CD4-positive, alpha-beta T cell treated with Interleukin-4 for 4 hours (primary cell): ENCODE measurements around the gene KRTAP4-2.
"Not testable (repeated sequence)": the region's sequence is repeated elsewhere in the genome, so short reads cannot be mapped to it uniquely, and the experiment has no call there.

ENCODE experiments used
- DNase-seq: peaks from one replicate; pipeline ENCODE4 v3.0.0-alpha.2; 2020

The KRTAP4-2 gene

GRCh38 chr17:41177727-41178271, at the start of gene KRTAP4-2:
KRTAP4-2 (minus strand) TSS chr17:41178221; CDS start chr17:41178164, 57 bp downstream.
- DNase-seq = no peak

GRCh38 chr17:41226598-41227095, 48.6 kb upstream of the KRTAP4-2 start, which contains the start of gene KRTAP9-2:
KRTAP9-2 (plus strand) TSS chr17:41226648; CDS start chr17:41226655, 7 bp downstream.
- not testable (repeated sequence) for DNase-seq

GRCh38 chr17:41226051-41226450, 48.0 kb upstream of the KRTAP4-2 start:
- DNase-seq = no peak

GRCh38 chr17:41223821-41224220, 45.8 kb upstream of the KRTAP4-2 start:
- DNase-seq = no peak

GRCh38 chr17:41215681-41216080, 37.7 kb upstream of the KRTAP4-2 start:
- no peak for DNase-seq

GRCh38 chr17:41212524-41213169, 34.6 kb upstream of the KRTAP4-2 start:
- no peak for DNase-seq

- DNase-seq = no peak
Measured at GRCh38 chr17:41211845-41212466, 33.9 kb upstream of the KRTAP4-2 start.

- DNase-seq = no peak
Measured at GRCh38 chr17:41199421-41200078, 21.5 kb upstream of the KRTAP4-2 start.

GRCh38 chr17:41196068-41196467, 18.0 kb upstream of the KRTAP4-2 start:
- no peak for DNase-seq

GRCh38 chr17:41190328-41190727, 12.3 kb upstream of the KRTAP4-2 start:
- no peak for DNase-seq

GRCh38 chr17:41189837-41190318, 11.9 kb upstream of the KRTAP4-2 start, which contains the start of gene KRTAP9-1:
KRTAP9-1 (plus strand) TSS chr17:41189887; CDS start chr17:41189887, 0 bp downstream.
- not testable (repeated sequence) for DNase-seq

GRCh38 chr17:41186872-41187271, 8.9 kb upstream of the KRTAP4-2 start:
- DNase-seq = no peak

- DNase-seq = no peak
Measured at GRCh38 chr17:41185001-41185400, 7.0 kb upstream of the KRTAP4-2 start.

GRCh38 chr17:41184480-41184961, 6.5 kb upstream of the KRTAP4-2 start, which contains the start of gene KRTAP4-1:
KRTAP4-1 (minus strand) TSS chr17:41184911; CDS start chr17:41184854, 57 bp downstream.
- no peak for DNase-seq

GRCh38 chr17:41178843-41179616, 1.0 kb upstream of the KRTAP4-2 start:
- no peak for DNase-seq

GRCh38 chr17:41178341-41178740, 320 bp upstream of the KRTAP4-2 start:
- no peak for DNase-seq

GRCh38 chr17:41176744-41177387, 1.2 kb downstream of the KRTAP4-2 start:
- no peak for DNase-seq

GRCh38 chr17:41171886-41172285, 6.1 kb downstream of the KRTAP4-2 start:
- DNase-seq = no peak

GRCh38 chr17:41168121-41168520, 9.9 kb downstream of the KRTAP4-2 start, which contains the start of gene KRTAP4-3:
KRTAP4-3 (minus strand) TSS chr17:41168221; CDS start chr17:41168172, 49 bp downstream.
- no peak for DNase-seq

- no peak for DNase-seq
Measured at GRCh38 chr17:41167561-41167960, 10.5 kb downstream of the KRTAP4-2 start.

- DNase-seq = no peak
Measured at GRCh38 chr17:41163828-41164227, 14.2 kb downstream of the KRTAP4-2 start.
